ENCODE results near the gene IMPG1. TPM values are rescaled to one million over a fixed set of nuclear protein-coding genes. Genes with fewer than 3 reads are reported as not detected.
"Not testable (repeated sequence)": the region's sequence is repeated elsewhere in the genome, so short reads cannot be mapped to it uniquely, and the experiment has no call there.

The IMPG1 gene
- total RNA-seq, 1 donor from 2014 or later, result not detected

DNA sequence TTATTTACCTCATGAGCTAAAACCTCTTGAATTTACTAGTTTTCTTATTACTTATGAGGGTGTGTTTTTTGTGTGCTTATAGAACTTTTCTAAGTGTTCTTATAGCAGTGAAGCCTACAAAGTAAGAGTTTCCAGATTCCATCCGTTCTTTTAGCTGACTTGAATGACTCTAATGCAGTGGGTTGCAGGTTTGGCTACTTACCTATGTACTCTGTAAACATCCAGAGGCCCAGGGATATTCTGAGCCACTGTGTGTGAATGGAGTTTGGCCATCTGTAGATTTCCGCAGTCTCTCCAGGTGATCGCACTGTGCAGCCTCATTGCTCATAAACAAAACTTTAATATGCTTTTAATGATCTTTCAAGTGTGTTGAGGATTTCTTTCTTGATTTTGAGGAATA is 165.6 kb downstream of the IMPG1 start:
- TF ChIP-seq, protein P1, sequence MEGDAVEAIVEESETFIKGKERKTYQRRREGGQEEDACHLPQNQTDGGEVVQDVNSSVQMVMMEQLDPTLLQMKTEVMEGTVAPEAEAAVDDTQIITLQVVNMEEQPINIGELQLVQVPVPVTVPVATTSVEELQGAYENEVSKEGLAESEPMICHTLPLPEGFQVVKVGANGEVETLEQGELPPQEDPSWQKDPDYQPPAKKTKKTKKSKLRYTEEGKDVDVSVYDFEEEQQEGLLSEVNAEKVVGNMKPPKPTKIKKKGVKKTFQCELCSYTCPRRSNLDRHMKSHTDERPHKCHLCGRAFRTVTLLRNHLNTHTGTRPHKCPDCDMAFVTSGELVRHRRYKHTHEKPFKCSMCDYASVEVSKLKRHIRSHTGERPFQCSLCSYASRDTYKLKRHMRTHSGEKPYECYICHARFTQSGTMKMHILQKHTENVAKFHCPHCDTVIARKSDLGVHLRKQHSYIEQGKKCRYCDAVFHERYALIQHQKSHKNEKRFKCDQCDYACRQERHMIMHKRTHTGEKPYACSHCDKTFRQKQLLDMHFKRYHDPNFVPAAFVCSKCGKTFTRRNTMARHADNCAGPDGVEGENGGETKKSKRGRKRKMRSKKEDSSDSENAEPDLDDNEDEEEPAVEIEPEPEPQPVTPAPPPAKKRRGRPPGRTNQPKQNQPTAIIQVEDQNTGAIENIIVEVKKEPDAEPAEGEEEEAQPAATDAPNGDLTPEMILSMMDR (IDR thresholded peaks at IDR 0.05; ENCODE audit: insufficient read depth, low read length, poor library complexity, severe bottlenecking), result no peak
- H3K4me3 ChIP-seq (ENCODE audit: low read depth, low read length), result no peak overlapping the region
- H3K36me3 ChIP-seq (ENCODE audit: control insufficient read depth, insufficient read depth, low read length), result no peaks in the 10 kb centered on the region
- no peak for DNase-seq (ENCODE audit: low read depth)
- no peaks in the 10 kb centered on the region for H3K27me3 ChIP-seq (ENCODE audit: control insufficient read depth, insufficient read depth, low read length)

DNA sequence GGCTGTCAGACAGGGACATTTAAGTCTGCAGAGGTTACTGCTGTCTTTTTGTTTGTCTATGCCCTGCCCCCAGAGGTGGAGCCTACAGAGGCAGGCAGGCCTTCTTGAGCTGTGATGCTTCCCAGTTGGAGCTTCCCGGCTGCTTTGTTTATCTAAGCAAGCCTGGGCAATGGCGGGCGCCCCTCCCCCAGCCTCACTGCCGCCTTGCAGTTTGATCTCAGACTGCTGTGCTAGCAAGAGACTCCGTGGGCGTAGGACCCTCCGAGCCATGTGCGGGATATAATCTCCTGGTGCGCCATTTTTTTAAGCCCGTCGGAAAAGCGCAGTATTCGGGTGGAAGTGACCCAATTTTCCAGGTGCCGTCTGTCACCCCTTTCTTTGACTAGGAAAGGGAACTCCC is 167.3 kb downstream of the IMPG1 start:
- not testable (repeated sequence) for H3K36me3 ChIP-seq (ENCODE audit: control insufficient read depth, insufficient read depth, low read length); H3K27me3 ChIP-seq (ENCODE audit: control insufficient read depth, insufficient read depth, low read length); H3K4me3 ChIP-seq (ENCODE audit: low read depth, low read length); DNase-seq (ENCODE audit: low read depth)

DNA sequence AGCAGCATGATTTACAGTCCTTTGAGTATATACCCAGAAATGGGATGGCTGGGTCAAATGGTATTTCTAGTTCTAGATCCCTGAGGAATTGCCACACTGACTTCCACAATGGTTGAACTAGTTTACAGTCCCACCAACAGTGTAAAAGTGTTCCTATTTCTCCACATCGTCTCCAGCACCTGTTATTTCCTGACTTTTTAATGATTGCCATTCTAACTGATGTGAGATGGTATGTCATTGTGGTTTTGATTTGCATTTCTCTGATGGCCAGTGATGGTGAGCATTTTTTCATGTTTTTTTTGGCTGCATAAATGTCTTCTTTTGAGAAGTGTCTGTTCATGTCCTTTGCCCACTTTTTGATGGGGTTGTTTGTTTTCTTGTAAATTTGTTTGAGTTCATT is 172.2 kb downstream of the IMPG1 start:
- H3K36me3 ChIP-seq (ENCODE audit: control insufficient read depth, insufficient read depth, low read length); H3K4me3 ChIP-seq (ENCODE audit: low read depth, low read length); H3K27me3 ChIP-seq (ENCODE audit: control insufficient read depth, insufficient read depth, low read length); DNase-seq (ENCODE audit: low read depth): not testable (repeated sequence)

DNA sequence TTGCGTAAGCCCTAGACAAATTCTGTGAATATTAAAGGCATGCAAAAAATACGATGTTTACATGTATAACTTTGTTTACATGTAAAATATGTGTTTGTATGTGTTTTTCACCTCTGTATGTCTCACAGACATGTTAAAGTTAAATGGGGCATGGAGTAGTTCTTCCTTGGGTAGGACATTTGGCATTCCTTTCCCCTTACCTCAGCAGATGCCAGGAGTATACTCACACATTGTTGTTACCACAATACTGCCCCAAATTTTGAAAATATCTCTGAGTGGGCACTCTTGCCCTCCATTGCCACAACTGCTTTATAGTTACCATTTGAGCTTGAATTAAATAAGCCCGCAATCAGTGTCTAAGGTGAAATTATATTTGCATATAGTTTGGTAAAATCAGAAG is 175.9 kb downstream of the IMPG1 start:
- TF ChIP-seq, protein P1 (IDR thresholded peaks at IDR 0.05; ENCODE audit: insufficient read depth, low read length, poor library complexity, severe bottlenecking), result no peak
- H3K4me3 ChIP-seq (ENCODE audit: low read depth, low read length), result no peak overlapping the region
- no peak for DNase-seq (ENCODE audit: low read depth)
- no peaks in the 10 kb centered on the region for H3K27me3 ChIP-seq (ENCODE audit: control insufficient read depth, insufficient read depth, low read length)
- H3K36me3 ChIP-seq (ENCODE audit: control insufficient read depth, insufficient read depth, low read length), result no peaks in the 10 kb centered on the region

DNA sequence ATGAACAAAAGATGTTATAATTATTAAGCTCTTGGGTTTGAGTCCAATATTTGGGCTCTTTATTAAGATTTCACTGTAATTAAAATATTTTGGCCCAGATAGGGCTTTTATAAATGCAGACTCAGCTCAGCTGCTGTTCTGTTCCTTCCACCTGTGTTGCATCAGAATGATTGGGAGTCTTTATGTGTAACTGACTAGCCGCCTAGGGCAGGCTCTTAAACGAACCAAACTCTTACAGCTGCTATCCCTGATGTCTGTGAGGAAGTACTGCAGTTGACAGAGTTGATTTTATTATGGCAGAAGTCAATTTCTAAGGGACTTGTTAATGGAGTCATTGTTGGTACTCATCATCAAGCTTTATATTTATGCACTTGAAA is 178.7 kb downstream of the IMPG1 start:
- no peak for DNase-seq (ENCODE audit: low read depth)
- Histone ChIP-seq H3K27me3 (ENCODE audit: control insufficient read depth, insufficient read depth, low read length) (no peaks in the 10 kb centered on the region), H3K36me3 (ENCODE audit: control insufficient read depth, insufficient read depth, low read length) (no peaks in the 10 kb centered on the region), H3K4me3 (ENCODE audit: low read depth, low read length) (no peak overlapping the region)
- TF ChIP-seq, protein P1 (IDR thresholded peaks at IDR 0.05; ENCODE audit: insufficient read depth, low read length, poor library complexity, severe bottlenecking), result no peak

DNA sequence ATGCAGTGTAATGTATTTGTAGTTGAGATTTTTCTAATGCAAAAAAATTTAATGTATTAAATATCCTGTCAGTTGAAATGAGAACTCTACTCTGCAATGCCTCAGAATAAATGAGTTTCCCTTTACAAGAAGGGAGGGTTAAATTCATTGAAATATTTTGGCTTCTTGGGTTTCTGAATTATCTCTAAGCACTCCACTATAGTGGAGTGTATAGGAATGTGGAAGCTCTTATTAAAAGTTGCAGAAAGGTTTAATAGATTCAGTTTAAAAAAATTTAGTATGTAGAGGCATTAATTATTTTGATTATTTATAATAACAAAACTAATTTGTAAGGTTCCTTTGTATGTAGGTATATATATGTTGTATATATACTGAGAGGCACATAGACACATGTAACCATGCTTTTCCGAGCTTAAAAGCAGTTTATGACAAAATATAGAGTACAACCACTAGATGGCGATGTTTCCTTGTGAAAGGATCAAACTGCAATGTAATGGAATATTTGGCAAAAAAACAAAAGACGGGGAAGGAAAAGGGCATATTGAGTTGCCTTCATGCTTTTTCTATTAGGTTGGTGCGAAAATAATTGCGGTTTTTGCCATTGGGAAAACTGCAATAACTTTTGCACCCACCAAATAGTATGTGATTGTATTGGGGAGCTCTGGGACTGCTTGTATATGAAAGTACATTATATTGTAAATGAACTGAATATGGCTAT is 179.2 kb downstream of the IMPG1 start:
- DNase-seq (ENCODE audit: low read depth), result peak; percentile 5
- Histone ChIP-seq H3K36me3 (ENCODE audit: control insufficient read depth, insufficient read depth, low read length) (no peaks in the 10 kb centered on the region), H3K4me3 (ENCODE audit: low read depth, low read length) (no peak overlapping the region), H3K27me3 (ENCODE audit: control insufficient read depth, insufficient read depth, low read length) (no peaks in the 10 kb centered on the region)
- TF ChIP-seq, protein P1 (IDR thresholded peaks at IDR 0.05; ENCODE audit: insufficient read depth, low read length, poor library complexity, severe bottlenecking), result peak; percentile 61

DNA sequence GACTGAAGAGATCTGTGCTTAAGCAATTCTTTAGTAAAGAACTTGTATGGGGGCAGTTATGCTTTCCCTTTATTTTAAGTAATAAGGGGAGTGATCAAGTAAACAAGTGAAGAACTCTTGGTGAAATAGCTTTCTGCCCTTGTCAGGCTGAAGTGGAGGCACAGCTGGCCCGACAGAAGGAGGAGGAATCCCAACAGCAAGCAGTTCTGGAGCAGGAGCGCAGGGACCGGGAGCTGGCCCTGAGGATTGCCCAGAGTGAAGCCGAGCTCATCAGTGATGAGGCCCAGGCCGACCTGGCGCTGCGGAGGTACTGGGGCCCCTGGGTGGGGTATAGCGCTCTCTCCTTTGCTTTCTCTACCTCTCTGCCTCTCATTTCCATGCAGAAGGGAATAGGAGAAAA is 180.1 kb downstream of the IMPG1 start:
- TF ChIP-seq, protein P1 (IDR thresholded peaks at IDR 0.05; ENCODE audit: insufficient read depth, low read length, poor library complexity, severe bottlenecking), result no peak
- Histone ChIP-seq H3K4me3 (ENCODE audit: low read depth, low read length) (no peak overlapping the region), H3K27me3 (ENCODE audit: control insufficient read depth, insufficient read depth, low read length) (no peaks in the 10 kb centered on the region), H3K36me3 (ENCODE audit: control insufficient read depth, insufficient read depth, low read length) (no peaks in the 10 kb centered on the region)
- DNase-seq (ENCODE audit: low read depth), result no peak
